ENCODE data around the gene CTPS2.

DNA sequence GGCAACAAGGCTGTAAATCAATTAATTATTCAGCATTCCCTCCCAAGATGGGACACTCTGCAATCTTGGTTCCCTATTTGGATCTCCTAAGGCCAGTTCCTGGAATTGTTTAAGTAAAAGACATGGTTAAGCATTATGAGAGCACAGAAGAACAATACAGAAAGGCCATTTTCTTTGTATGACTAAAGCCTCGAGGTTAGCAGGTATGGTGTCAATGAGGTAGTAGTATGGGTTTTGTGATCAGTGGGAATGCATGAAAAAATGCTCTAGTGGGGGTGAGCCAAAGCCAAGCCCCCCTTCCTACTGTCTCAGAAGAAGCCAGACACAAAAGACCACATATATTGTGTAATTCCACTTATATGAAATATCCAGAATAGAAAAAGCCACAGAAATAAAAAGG lies 124.2 kb downstream of the CTPS2 start:
- TF ChIP-seq, protein P1, sequence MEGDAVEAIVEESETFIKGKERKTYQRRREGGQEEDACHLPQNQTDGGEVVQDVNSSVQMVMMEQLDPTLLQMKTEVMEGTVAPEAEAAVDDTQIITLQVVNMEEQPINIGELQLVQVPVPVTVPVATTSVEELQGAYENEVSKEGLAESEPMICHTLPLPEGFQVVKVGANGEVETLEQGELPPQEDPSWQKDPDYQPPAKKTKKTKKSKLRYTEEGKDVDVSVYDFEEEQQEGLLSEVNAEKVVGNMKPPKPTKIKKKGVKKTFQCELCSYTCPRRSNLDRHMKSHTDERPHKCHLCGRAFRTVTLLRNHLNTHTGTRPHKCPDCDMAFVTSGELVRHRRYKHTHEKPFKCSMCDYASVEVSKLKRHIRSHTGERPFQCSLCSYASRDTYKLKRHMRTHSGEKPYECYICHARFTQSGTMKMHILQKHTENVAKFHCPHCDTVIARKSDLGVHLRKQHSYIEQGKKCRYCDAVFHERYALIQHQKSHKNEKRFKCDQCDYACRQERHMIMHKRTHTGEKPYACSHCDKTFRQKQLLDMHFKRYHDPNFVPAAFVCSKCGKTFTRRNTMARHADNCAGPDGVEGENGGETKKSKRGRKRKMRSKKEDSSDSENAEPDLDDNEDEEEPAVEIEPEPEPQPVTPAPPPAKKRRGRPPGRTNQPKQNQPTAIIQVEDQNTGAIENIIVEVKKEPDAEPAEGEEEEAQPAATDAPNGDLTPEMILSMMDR (IDR thresholded peaks at IDR 0.05), result no peak
- TF ChIP-seq POLR2AphosphoS5 (IDR thresholded peaks at IDR 0.05; ENCODE audit: low read depth, low read length) (no peak), SIN3A (IDR thresholded peaks at IDR 0.05; ENCODE audit: borderline replicate concordance, insufficient read depth, low read depth, low read length) (no peak), TCF7L2 (IDR thresholded peaks at IDR 0.05; ENCODE audit: low read depth, low read length) (no peak)
- TF ChIP-seq, protein P2, sequence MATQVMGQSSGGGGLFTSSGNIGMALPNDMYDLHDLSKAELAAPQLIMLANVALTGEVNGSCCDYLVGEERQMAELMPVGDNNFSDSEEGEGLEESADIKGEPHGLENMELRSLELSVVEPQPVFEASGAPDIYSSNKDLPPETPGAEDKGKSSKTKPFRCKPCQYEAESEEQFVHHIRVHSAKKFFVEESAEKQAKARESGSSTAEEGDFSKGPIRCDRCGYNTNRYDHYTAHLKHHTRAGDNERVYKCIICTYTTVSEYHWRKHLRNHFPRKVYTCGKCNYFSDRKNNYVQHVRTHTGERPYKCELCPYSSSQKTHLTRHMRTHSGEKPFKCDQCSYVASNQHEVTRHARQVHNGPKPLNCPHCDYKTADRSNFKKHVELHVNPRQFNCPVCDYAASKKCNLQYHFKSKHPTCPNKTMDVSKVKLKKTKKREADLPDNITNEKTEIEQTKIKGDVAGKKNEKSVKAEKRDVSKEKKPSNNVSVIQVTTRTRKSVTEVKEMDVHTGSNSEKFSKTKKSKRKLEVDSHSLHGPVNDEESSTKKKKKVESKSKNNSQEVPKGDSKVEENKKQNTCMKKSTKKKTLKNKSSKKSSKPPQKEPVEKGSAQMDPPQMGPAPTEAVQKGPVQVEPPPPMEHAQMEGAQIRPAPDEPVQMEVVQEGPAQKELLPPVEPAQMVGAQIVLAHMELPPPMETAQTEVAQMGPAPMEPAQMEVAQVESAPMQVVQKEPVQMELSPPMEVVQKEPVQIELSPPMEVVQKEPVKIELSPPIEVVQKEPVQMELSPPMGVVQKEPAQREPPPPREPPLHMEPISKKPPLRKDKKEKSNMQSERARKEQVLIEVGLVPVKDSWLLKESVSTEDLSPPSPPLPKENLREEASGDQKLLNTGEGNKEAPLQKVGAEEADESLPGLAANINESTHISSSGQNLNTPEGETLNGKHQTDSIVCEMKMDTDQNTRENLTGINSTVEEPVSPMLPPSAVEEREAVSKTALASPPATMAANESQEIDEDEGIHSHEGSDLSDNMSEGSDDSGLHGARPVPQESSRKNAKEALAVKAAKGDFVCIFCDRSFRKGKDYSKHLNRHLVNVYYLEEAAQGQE (IDR thresholded peaks at IDR 0.05; ENCODE audit: insufficient read depth in 1 of 2, low read depth in 2 of 2, low read length in 1 of 2), result no peak

Data from Panc1 (cell line).